HG03439 (cell line): Measurements from ENCODE around the gene ZMIZ1.

Experiments
- ATAC-seq: cut with Tn5 transposase; IDR thresholded peaks from one replicate; pipeline ENCODE4 v1.9.1; 2021; ENCODE audit warnings: mild to moderate bottlenecking, moderate library complexity; ENCODE audit not compliant: unreplicated experiment

The ZMIZ1 gene

DNA sequence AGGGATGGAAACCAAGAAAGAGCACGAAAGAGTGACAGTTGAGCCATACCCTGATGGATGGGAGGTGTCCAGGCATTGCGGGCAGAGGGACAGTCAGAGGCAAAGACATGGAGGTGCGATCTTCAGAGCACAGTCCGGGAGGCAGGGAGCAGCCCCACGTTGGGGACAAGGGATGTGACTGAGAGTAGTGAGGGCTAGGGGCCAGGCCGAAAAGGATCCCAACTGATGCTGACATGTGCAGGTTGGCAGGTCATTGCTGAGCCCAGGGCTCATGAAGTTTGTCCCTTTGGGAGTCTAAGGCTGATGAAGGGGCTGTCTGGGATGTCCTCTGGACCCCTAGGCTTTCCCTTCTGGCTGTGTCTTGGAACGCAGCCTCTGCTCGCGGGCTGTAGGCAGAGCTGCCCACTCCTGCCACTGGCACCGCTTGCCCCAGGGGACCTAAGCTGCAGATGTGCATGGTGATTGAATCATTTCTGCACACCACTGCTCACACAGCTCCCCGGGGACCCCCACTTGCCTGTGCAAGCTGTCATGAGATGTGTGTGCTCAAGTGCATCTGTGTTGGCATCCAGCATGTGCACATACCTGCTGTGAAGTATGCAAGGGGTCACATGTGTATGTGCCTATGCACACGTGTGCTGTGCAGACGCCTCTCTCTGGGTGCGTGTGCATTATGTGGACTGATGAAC, 125.1 kb downstream of the ZMIZ1 start:
- no peak for ATAC-seq

DNA sequence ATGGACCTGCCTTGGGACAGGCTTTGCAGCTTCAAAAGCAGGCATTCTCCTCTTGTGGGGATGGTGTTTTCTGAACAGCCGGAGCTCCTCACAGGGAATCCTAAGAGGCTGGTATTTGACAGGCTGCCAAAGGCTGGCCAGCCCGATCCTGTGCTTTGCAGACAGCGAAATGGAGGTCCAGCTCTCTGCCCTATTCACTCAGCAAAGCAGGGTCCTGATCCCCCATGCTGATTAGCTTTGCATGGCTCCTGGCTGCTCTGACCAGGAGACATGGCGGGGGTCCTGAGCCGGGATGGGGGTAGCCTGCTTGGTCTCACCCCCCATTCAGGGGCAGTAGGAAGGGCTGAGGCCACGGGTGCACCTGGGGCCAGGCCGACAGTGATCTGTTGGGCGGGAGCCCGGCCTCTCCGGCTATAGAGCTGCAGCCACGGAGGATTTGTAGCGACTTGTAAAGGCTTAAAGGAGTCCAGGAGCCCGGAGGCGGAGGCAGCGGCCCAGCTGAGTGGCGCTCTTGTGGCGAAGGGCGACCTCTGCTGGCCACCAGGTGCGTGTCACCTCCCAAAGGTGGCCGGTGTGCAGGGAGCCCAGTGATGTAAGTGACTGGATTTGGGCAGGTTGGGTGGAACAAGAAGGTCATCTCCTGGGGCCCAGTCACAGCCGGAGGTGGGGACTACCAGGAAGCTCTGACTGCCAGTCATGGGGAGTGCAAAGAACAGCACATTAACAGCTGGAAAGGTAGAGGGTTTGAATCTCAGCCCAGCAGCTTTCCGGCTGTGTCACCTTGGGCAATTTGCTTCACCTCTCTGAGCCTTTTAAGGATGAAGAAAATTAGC, 126.5 kb downstream of the ZMIZ1 start:
- peak; percentile 70 for ATAC-seq

DNA sequence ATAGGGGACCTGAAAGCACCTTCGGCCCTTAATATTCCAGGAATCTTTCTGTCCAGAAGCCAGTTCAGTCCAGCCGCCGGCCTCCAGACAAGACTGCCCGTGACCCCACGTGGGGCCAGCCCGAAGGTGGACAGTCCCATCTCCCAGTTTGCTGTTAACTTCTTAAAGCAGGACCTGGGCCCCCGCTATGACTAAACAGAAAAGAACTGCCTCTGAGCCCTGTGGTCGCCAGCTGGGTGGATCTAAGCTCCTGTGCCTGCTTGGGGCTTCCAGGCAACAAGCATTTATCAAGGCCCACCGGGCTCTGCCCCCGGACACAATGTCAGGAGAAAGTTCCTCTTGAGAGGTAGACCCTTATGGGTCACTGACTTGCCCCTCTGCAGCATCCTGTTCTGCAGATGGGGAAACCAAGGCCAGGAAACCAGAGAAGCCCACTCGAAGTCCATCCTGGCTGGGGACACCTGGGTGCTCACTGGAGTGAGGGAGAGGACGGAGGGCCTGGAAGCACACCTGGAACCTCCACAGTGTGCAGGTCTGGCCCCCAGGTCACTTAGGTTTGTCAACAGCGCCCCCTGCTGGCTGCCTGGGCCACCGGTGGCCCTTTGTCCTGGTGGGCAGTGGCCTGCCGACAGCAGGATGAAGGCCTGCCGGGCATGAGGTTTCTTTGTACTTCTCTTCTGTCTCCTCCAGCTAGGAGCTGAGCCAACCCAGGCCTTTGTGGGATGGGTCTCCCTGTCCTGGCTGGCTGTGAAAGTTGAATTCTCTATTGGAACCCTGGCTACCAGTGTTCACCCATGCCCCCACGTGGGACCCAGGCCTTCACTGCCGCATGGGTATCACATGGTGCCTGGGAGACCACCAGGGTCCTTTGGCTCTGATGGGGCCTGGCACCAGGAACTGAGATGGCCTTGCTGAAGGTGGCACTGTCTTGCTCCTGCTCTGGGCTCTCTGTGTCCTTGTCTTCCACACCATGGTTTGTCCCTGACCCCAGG, 128.0 kb downstream of the ZMIZ1 start:
- ATAC-seq, result peak; percentile 60

DNA sequence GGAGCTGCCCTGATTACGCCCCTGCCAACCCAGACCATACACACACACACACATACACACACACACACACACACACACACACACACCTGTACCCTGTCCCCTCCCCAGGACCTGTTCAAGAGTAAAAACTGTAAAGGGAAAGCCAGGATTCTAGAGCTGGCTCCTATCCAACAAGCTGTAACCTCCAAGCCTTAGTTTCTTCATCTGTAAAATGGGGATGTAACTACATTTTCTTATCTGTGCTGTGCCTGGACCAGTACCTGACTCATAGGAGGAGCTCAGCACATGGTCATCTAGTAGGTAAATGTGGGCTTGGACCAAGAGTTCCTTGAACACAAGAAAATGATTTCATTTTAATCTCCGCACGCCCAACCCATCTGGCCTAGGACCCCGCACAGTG, 128.8 kb downstream of the ZMIZ1 start:
- ATAC-seq, result no peak

DNA sequence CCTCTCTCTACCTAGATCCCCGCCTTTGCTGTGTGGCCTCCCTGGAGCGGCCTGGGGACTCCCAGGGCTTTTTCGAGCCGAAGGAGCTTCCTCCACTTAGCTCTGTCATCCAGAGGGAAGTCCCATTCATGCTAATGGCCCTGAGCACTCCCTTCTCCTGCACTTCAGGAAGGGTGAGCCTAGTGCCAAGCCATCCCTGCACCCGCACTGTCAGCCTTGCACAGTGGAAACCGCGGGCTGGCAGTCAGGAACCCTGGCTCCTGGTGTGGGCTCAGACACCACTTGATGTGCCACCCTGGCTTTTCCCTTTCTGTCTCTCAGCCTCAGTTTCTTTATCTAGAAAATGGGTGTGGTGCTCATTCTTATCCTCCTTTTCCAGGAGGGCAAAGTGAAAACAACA, 131.6 kb downstream of the ZMIZ1 start:
- ATAC-seq, result no peak

DNA sequence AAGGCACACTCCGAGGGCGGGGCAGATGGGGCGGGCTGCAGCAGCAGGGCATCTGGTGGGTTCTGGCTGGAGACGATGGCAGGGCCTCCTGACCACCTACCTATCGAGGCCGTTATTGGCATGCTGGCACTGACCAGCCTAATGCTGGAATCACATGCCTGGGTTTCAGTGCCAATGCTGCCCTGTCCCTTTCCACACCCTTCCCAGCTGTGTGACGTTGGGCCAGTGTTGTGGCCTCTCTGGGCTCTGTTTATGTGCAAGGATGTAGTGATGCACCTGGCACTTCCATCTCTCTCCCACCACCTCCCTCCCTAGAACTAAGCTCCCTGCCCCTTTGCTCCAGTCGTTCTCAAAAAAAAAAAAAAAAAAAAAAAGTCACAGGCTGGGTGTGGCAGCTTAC, 132.9 kb downstream of the ZMIZ1 start:
- no peak for ATAC-seq

DNA sequence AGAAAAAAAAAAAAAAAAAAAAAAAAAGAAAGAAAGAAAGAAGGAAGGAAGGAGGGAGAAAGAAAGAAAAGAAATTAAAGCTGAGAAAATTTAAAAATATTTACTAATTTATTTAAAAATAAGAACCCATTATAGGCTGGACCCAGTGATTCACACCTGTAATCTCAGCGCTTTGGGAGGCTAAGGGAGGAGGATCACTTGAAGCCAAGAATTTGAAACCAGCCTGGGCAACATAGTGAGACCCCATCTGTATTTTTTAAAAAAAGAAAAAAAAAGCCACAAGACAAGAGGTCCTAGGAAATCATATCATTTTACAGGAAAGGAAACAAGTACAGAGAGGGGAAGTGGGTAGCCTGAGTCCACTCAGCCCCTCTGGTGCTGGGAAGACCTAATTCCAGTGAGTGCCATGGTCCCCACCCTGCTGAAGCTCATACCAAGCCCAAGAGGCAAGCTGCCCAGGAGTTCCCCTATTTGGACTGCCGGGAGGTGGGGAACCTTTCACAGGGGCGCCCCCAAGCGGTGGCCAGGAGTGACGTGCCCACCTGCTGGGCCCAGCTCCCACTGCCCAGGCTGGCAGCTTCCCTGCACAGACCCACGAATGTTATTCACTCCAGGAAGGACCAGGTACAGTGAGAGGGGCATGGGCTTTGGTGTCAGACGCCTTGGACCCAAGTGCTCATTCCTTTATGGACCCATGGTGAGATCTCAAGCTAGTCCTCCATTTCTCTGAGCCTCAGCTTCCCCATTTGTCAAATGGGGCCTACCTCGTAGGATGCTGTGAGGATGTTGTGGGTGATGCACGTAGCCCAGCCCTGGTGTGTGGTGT, 133.6 kb downstream of the ZMIZ1 start:
- ATAC-seq, result no peak

DNA sequence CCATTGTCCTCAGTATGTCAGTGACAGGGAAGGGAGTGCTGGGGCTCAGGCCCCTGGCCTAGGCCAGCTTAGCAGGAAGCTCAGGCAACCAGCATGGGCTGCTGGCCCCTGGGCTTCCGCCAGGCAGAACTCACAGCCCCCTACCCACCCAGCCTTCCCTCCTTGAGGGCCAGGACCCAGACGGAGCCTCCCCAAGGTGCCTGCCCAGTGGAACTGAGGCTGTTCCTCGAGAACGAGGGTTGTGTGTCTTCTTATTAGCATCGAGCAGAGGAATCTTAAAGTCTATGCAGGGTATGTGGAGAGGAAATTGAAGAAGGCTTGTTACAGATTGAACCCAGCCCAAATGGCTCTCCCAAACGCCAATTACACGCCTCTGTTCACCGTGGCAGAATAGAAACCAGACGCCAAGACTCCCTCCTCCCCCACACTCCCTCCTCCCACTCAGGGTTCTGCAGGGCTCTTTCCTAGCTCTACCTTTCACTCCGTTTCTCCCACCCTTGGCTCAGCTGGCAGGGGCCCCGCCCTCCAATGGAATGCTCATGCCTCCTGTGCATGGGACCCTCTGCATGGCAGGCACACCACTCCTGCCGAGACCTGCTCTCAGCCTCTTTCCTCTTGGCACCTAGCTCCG, 134.4 kb downstream of the ZMIZ1 start:
- no peak for ATAC-seq

DNA sequence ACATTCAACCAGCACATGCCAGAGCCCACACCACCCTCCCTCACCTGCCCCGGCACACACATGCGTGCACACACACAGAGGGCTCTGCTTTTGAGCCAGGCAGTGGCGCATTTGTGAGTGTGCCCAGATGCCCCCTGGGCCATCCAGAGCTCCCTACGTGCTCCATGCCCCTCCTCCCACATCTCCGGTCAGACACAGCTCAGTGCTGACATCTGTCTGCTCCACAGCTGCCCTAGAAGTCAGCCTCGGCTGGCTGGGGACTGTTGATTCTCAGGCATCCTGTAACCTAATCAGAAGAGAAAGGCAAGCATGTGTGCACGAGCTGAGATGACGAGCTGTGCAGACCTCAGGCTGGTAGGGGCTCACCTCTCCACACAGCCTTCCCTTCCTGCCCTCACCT, 135.1 kb downstream of the ZMIZ1 start:
- no peak for ATAC-seq

DNA sequence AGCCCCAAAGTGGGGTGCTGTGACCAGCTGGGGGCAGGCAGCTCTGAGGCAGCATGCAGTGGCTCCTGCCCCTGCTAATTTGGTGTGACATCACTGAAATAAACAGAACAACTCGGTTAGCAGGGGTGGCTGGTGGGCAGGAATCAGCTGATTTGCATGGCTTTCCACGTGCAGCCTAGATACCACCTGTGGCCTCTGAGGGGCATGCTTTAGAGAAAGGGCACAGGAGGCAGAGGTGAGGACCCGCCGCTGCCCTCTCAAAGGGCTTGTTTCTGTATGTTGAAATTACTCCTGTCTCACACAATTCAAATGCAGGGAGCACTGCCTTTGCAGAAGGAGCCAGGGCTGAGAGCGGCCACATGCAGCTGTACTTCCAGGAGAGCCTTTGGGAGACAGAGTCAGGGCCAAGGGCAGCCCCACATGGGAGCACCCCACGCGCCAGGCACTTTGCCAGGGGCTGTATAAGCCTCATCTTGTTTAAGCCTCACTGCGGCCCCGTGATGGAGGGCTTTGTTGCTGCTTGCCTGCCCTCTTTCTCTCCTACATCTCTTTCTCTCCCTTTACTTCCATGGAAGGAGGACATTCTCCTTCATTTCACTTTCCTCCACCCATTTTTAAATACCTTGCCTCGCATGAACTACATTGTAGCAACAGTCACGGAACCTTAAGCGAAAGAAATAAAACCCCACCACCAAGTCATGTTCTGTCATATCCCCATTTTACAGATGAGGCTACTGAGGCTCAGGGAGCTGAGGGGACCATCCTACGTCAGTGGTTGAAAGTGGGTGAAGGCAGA, 137.7 kb downstream of the ZMIZ1 start:
- no peak for ATAC-seq

DNA sequence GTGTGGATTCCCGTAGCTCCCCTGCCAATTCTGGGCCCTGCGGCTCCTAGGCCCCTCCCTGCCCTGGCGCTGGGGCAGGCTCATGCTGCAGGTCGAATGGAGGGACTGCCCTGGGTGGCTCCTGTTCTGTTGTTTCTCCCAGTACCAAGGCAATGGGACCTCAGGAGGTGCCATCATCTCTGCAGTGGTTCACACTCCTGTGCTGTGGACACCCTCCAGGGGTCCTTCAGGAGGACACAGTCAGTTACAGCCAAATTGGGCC, 138.3 kb downstream of the ZMIZ1 start:
- ATAC-seq, result no peak

DNA sequence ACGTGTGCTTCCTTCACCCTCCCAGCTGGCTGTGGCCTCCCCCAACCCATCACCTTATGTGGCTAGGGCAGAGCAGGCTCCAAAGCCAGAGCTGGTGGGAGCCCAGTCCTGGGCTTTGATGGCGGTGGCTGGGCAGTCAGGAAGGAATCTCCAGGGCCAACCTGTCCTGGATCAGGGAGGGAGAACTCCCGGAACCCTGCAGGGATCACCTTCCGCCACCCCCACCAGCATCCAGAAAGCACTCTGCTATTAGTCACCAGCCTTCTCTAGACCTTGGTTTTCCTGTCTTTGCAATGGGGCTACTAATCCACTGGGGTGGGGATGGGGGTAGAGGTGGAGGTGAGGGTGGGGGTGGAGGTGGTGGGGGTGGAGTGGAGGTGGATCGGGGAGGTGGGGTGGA, 139.0 kb downstream of the ZMIZ1 start:
- ATAC-seq, result no peak

DNA sequence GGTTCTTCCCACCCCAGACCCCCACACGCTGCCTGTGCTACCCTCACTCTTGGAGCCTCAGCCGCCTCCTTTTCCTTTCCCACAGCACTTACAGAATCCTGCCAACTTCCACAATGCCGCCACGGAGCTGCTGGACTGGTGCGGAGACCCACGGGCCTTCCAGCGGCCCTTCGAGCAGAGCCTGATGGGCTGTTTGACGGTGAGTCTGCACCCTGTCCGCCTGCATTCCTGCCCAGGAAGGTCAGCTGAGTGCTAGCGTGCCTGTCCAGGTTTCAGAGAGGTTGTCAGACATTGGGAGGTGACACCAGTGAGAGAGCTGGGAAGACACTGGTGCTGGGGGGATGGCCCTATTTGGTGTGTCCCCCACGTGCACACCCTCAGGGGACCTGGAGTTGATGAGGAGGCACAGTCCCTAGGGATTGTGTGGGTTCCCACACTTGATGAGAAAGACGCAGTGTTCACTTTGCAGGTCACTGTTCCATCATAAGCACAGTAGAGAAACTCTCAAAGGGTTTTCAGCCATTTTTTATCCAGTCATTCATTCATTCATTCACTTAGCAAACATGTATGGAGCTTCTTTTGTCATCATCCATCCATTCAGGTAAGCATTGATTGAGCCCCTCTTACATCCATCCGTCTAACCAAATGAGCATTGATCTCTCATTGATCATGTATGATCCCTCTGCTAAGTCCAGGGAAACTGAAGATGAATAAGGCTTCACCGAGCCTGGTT, 139.7 kb downstream of the ZMIZ1 start:
- ATAC-seq, result no peak

DNA sequence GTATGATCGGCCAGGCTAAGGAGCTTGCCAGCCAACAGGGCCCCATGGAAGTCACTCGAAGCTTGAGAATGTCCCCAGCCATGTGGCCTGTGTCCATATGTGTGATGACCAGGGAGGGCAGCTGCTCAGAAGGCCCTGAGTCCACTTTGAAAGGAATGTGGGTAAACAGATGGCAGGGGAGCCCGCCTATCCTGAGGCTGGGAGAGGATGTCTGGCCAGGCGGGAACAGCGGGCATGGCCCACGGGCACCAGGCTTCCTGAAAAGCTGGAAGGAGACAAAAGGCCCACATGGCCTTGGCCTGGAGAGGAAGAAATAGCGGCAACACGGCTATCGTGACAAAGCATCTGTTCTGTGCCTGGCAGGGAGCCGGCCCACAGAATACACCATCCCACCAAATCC, 140.6 kb downstream of the ZMIZ1 start:
- no peak for ATAC-seq

DNA sequence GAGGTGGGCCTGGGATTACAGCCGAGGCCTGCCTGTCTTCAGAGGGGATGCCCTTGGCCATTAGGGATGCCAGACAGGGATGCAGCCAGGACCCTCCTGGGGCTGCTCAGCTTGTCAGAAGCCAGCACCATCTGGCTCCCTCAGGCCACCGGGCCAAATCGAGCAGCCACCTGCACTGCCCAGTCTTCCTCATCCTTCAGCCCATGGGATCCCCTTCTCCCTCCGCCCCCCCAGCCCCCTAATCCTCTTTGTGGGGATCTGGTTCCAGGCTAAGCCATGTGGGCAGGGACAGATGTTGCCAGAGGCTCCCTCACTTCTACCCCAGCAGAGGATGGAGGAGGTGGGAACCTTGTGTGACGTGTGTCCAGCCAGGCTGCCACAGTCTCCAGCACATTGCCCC, 141.1 kb downstream of the ZMIZ1 start:
- no peak for ATAC-seq

DNA sequence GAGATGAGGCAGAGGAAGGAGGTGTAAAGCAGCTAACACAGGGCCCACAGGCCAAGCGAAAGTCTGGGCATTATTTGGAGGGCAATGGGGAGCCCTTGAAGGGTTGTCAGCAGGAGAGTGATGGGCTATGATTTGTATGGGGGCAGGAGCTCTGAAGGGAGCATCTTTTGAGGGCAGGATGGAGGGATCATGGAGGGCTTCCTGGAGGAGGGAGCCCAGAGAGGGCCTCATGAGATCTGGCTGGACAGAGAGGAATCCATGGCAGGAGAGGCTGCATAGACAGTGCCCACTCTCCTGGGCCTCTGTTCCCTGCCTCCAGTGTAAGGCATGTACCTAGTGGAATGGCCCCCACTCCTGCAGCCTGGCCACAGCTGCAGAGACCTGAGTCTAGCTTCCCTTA, 141.9 kb downstream of the ZMIZ1 start:
- no peak for ATAC-seq

DNA sequence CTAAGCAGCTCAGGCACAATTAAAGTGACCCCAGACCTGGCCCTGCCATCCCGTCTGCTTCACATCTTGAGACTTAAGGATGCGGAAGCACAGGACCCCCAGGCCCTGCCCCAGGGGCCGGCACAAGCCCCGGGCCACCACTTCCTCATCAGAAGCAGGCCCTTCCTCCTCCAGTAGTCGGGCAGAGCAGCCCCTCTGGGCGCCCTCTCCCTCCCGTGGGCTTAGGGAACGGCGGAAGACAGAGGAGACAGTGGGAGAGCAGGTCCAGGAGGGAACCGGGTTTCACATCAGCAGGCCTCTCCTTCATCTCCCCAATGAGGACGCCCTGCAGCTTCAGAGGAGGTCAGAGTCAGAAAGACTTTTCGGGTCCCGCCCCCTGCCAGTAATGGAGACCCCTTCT, 142.8 kb downstream of the ZMIZ1 start:
- no peak for ATAC-seq

DNA sequence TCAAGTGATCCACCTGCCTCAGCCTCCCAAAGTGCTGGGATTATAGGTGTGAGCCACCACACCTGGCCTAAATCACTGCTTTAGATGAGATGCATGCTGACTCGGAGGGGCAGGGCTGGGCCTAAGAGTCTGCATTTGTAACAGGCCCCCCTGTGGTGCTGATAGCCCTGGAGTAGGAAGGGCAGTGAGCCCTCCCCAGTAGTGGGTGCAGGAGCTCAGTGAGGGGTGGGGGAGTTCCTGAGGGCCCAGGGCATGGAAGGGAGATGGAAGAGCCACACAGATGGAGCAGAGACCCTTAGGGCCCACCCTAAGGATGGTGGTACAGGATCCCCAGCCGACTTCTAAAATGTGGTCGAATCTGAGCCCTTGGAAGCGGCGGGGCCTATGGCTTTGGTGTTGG, 146.8 kb downstream of the ZMIZ1 start:
- no peak for ATAC-seq
